Measurements from ENCODE around the gene PDE9A.
A peak's percentile ranks its signal among the peaks of the same experiment; 100 is the strongest.

PDE9A gene

GRCh38 chr21:42672699-42673458 is 19.5 kb downstream of the PDE9A start:
- TF ChIP-seq CEBPB (IDR thresholded peaks at IDR 0.05) (peak; percentile 26; the same call in 1 of the 2 replicates), ZBTB7A (IDR thresholded peaks at IDR 0.05; ENCODE audit: low read depth) (no peak)

- TF ChIP-seq, protein P1, sequence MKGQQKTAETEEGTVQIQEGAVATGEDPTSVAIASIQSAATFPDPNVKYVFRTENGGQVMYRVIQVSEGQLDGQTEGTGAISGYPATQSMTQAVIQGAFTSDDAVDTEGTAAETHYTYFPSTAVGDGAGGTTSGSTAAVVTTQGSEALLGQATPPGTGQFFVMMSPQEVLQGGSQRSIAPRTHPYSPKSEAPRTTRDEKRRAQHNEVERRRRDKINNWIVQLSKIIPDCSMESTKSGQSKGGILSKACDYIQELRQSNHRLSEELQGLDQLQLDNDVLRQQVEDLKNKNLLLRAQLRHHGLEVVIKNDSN (IDR thresholded peaks at IDR 0.05): no peak
- no peak for TF ChIP-seq TCF12 (IDR thresholded peaks at IDR 0.05; ENCODE audit: low read depth)
- no peak for TF ChIP-seq TEAD4 (IDR thresholded peaks at IDR 0.05)
- no peak for TF ChIP-seq EP300 (IDR thresholded peaks at IDR 0.05; ENCODE audit: borderline replicate concordance)
- TF ChIP-seq, protein P2, sequence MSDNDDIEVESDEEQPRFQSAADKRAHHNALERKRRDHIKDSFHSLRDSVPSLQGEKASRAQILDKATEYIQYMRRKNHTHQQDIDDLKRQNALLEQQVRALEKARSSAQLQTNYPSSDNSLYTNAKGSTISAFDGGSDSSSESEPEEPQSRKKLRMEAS (IDR thresholded peaks at IDR 0.05): no peak
- TF ChIP-seq FOXM1 (IDR thresholded peaks at IDR 0.05; ENCODE audit: borderline replicate concordance, low read depth): no peak
- no peak for TF ChIP-seq NFIC (IDR thresholded peaks at IDR 0.05)
- no peak for TF ChIP-seq ZBTB7A (IDR thresholded peaks at IDR 0.05; ENCODE audit: low read depth)
- no peak for TF ChIP-seq RAD21 (IDR thresholded peaks at IDR 0.05; ENCODE audit: low read depth)
- no peak for TF ChIP-seq EGR1 (IDR thresholded peaks at IDR 0.05)
- TF ChIP-seq TAF1 (IDR thresholded peaks at IDR 0.05; ENCODE audit: low read depth): no peak
- TF ChIP-seq CEBPB (IDR thresholded peaks at IDR 0.05): no peak
- TF ChIP-seq YY1 (IDR thresholded peaks at IDR 0.05; ENCODE audit: low read depth): no peak
- no peak for TF ChIP-seq CREB1 (IDR thresholded peaks at IDR 0.05; ENCODE audit: low read depth)
- TF ChIP-seq, protein P3, sequence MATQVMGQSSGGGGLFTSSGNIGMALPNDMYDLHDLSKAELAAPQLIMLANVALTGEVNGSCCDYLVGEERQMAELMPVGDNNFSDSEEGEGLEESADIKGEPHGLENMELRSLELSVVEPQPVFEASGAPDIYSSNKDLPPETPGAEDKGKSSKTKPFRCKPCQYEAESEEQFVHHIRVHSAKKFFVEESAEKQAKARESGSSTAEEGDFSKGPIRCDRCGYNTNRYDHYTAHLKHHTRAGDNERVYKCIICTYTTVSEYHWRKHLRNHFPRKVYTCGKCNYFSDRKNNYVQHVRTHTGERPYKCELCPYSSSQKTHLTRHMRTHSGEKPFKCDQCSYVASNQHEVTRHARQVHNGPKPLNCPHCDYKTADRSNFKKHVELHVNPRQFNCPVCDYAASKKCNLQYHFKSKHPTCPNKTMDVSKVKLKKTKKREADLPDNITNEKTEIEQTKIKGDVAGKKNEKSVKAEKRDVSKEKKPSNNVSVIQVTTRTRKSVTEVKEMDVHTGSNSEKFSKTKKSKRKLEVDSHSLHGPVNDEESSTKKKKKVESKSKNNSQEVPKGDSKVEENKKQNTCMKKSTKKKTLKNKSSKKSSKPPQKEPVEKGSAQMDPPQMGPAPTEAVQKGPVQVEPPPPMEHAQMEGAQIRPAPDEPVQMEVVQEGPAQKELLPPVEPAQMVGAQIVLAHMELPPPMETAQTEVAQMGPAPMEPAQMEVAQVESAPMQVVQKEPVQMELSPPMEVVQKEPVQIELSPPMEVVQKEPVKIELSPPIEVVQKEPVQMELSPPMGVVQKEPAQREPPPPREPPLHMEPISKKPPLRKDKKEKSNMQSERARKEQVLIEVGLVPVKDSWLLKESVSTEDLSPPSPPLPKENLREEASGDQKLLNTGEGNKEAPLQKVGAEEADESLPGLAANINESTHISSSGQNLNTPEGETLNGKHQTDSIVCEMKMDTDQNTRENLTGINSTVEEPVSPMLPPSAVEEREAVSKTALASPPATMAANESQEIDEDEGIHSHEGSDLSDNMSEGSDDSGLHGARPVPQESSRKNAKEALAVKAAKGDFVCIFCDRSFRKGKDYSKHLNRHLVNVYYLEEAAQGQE (IDR thresholded peaks at IDR 0.05; ENCODE audit: low read depth): no peak
Measured at GRCh38 chr21:42673633-42674328, 20.4 kb downstream of the PDE9A start.

- TF ChIP-seq, protein P3 (IDR thresholded peaks at IDR 0.05; ENCODE audit: low read depth): no peak
- no peak for TF ChIP-seq EP300 (IDR thresholded peaks at IDR 0.05; ENCODE audit: borderline replicate concordance)
- TF ChIP-seq RAD21 (IDR thresholded peaks at IDR 0.05; ENCODE audit: low read depth): no peak
- TF ChIP-seq, protein P2 (IDR thresholded peaks at IDR 0.05): no peak
Measured at GRCh38 chr21:42674351-42674940, 21.0 kb downstream of the PDE9A start.

DNA sequence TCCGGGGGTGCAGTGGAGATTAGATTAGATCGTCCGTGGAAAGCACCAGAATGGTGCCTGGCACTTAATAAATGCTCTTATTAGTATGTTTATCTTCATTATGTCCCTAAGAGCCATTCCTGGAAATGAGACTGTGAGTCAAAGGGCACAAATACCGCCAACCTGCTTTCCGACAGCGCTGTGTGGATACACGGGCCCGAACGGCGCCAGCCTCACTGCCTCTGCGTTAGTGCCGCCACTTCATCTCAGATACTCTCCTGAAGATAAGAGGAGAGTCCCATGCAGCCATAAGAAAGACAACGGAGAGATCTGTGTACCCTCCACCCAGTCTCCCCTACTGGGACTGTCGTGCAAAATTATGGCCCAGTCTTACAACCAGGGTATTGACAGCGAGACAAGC is 22.0 kb downstream of the PDE9A start:
- TF ChIP-seq, protein P1 (IDR thresholded peaks at IDR 0.05): no peak
- TF ChIP-seq TAF1 (IDR thresholded peaks at IDR 0.05; ENCODE audit: low read depth): no peak

- TF ChIP-seq EGR1 (IDR thresholded peaks at IDR 0.05): no peak
- TF ChIP-seq YY1 (IDR thresholded peaks at IDR 0.05; ENCODE audit: low read depth): no peak
- TF ChIP-seq NFIC (IDR thresholded peaks at IDR 0.05): no peak
- TF ChIP-seq, protein P1 (IDR thresholded peaks at IDR 0.05): no peak
- no peak for TF ChIP-seq TEAD4 (IDR thresholded peaks at IDR 0.05)
- no peak for TF ChIP-seq CREB1 (IDR thresholded peaks at IDR 0.05; ENCODE audit: low read depth)
- TF ChIP-seq TCF12 (IDR thresholded peaks at IDR 0.05; ENCODE audit: low read depth): no peak
- TF ChIP-seq, protein P3 (IDR thresholded peaks at IDR 0.05; ENCODE audit: low read depth): no peak
- TF ChIP-seq, protein P2 (IDR thresholded peaks at IDR 0.05): no peak
- TF ChIP-seq ZBTB7A (IDR thresholded peaks at IDR 0.05; ENCODE audit: low read depth): no peak
- no peak for TF ChIP-seq FOXM1 (IDR thresholded peaks at IDR 0.05; ENCODE audit: borderline replicate concordance, low read depth)
- TF ChIP-seq CEBPB (IDR thresholded peaks at IDR 0.05): no peak
Measured at GRCh38 chr21:42676808-42677207, 23.4 kb downstream of the PDE9A start.

Data from Ishikawa (cell line).